Activated CD4-positive, alpha-beta T cell treated with anti-CD3 and anti-CD28 coated beads, Interleukin-2, amount 50 U/mL, for 4 hours (primary cell): ENCODE data around the gene GARRE1.

Experiments used
- DNase-seq, 2 experiments: peaks; one replicate each; pipeline ENCODE4 v3.0.0-alpha.2; 2020

GARRE1 gene

GRCh38 chr19:34299576-34299975, 45.2 kb downstream of the GARRE1 start:
- no peak for DNase-seq

GRCh38 chr19:34300380-34300779, 46.0 kb downstream of the GARRE1 start:
- no peak for DNase-seq

GRCh38 chr19:34300962-34301361, 46.6 kb downstream of the GARRE1 start:
- no peak for DNase-seq
